Activated gamma-delta T cell (primary cell): ENCODE measurements around the gene GLUL.
"Not testable (repeated sequence)": the region's sequence is repeated elsewhere in the genome, so short reads cannot be mapped to it uniquely, and the experiment has no call there.

Source experiments
- DNase-seq: peaks from one replicate; lab custom pipeline; 2025; lab: John Stamatoyannopoulos, UW

Gene GLUL

DNA sequence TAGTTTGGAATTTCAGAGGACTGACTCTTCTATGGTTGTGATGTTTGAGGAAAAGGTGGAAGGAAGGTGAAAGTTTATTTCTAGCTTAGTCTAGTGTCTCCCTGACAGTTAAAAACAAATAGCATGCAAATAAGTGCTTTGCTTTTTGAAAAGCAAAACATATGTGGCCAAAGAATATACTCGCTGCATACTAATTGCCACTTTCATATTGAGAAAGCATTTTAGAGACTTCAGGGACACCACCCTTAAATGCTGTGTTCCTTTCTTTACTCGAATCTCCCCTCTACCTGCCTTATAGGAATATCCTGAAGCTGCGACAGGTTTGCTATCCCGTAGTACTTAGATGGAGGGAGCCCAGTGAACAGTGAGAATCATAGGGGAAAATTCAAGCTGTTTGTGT is 23.2 kb downstream of the GLUL start:
- no peak for DNase-seq

DNA sequence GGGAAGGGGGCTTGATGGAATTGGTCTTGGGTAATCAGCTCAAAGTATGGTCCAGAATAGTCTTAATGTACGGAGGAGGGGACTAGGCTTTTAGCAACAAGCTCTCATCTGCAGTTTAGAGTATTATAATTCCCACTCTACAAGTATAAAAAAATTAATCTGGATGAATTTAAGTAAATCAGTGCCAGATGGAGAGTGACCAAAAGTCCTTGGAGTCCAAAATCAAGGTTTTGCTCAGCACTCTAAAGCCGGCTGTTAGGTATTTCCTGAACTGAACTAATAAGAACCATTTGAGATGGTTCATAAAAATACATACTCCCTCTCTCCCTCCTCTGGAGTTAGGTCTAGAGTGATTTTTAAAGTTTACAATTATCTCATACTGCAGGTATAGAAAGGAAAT is 23.7 kb downstream of the GLUL start:
- no peak for DNase-seq

DNA sequence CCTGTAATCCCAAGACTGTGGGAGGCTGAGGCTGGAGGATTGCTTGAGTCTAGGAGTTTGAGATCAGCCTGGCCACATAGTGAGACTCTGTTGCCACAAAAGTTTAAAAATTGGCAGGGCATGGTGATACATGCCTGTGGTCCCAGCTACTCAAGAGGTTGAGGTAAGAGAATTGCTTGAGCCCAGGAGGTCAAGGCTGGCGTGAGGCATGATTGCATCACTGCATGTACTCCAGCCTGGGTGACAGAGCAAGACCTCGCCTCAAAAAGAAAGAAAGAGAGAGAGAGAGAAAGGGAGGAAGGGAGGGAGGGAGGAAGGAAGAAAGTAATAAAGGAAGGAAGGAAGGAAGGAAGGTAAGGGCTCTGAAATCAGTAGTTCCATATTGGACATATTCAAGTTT is 25.0 kb downstream of the GLUL start:
- DNase-seq = no peak

DNA sequence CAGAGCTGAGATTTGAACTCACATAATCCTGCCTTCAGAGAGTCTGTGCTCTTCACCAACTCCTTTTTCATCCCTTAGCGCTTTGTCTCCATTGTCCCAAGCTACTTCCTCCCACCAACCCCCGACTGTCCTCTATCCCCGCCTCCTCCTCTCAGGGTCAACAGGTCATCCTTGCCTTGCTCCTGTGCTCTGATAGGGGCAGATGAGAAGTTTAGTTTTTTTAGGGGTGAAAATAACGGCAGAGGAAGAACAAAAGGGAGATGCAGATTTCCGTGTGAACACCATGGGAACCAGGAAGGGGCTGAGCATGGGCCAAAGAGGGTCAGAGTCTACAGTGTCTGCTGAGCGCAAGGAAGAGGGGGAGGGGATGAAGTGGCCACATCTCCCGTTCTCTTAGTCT is 31.9 kb downstream of the GLUL start:
- no peak for DNase-seq

DNA sequence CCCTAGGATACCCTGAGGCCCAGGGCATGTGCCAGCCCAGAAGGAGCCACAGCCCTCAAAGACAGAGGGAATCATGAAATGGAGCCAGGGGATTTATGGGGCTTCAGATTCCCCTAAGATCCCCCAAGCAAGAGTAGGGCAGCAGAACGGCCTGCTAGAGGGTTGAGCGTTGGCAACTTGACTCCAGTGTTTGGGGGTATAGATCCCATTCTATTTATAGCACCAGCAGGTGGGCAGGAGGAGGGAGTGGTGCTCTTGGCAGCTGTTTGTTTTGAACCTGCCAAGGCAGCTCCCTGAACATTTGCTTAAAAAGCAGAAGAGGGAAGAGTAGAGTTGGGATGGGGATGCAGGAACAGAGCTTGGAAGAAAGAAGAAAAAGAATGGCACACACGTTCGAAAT is 33.7 kb downstream of the GLUL start:
- DNase-seq = no peak

DNA sequence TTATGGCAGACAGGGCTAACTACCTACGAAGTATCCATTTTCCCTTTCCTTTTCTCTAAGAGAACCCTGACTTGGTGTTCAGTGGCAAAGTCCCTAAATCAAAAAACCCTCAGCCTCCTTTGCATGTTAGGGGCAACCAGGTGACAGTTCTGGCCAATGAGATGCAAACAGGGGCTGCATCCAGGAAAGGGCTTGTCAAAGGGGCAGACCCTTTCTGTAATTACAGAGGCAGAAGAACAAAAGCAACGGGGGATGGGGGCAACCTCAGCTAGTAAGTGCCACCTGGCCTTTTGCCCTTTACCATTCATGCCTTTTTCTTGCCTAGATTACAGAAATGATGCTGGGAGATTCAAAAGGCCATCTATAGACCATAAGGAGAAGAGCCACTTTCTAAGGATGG is 34.4 kb downstream of the GLUL start:
- DNase-seq = no peak

DNA sequence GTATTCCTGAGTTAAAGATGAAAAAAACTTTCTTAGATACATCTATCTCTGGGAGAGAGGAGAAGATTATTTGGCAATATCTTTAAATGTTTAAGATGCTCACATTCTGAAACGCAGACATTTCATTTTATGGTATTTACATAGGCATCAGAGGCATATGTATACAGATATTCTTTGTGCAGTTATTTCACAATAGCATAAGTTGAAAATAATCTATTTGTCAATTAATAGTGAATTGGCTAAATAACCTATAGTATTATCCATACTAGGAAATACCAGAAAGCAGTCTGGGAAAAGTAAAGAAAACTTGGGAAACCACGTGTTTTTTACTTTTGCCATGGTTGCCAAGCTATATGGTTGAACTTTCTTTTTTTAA is 35.9 kb downstream of the GLUL start:
- no peak for DNase-seq

DNA sequence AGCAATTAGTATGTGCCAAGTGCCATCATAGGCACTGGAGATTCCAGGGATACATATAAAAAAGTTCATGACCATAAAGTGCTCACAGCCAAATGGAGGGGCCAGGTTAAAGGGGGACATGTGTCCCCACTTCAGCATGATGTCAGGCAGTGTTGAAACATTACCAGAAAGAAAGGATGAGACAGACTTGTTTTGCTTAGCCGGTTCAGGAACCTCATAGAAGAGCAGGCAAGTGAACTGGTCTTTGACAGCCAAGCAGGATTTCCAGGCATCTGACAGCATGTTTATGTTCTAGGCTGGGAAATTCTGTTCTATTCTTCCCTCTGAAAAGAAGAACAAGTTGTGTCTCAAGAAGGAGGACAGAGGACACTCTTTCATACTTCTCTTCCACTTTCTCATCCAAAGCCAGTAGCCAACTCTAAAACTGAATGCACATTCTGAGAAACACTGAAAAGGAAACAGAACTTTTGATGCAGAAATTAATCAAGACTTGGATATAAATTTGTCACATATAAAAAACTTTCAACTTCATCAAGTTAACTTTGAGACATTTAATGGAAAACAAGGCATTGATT is 39.7 kb downstream of the GLUL start:
- DNase-seq = no peak

DNA sequence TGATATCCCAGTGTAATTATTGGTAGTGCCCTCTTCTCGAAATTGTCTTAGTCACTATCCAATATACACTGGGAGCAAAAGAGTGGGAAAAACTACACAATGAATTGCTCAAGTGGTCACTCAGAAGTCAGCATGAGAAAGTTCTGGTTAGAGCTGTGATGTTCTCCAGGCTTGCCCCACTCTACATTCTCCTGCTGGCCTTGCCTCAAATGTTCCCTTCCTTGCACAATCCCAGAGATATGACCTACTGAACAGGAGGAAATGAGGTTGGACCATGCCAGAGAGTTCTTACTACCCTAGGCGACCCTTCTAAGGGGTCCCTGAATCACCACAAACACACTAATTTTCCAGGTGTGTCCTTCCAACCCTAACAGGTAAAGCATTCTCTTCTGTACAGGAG is 40.8 kb downstream of the GLUL start:
- DNase-seq = no peak

DNA sequence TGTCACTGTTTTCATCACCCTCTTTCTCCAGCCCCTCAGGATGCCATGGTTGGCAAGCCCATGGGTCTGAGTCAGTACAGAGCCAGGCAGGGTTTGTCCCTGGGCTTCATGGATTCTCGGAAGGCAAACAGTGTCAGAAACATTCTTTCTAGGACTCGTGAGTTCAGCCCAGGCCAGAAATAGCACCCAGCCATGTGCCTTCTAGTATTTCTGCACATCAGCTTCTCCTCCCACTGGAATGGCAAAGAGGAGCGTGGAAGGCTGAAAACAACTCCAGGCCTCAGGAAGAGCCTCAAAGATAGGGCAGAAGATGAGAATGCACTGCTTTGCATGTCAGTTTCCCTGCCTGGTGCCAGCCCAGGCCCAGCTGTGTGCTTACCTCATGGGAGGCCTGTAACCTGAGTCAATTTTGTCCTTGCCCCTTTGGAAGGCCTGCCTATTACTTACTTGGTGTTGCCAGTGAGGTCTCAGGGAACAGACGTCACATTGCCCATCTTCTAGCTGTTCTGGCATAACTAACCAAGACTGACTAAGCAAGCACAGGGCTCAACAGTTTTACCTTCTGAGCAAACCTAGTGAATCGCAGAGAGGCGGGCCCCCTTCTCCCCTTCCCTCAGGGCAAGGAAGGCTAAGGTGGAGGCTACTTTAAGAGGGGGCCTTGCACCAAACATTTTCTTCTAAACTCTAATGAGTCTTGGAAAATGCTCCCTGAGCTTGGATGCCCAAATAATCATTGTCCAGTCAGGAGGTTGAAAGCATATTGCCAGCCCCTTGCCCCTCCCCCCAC is 42.4 kb downstream of the GLUL start:
- no peak for DNase-seq

DNA sequence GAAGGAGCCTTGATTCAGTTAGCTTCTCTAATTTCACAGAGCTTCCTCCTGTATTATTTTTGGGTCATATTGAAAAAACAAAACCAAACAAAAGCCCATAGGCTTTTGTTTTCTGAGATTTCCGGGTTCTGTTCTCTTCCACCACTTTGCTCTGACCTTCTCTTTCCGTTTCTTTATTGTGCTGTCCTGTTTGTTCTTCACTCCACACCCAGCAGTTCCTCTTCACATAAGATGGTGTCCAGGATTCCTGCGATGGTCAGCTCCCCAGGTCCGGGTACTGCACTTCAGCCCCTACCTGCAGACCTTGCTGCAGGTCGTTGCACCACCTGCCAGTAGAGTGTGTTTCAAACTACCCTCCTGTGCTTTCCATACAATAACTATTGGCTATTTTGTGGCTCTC is 44.6 kb downstream of the GLUL start:
- no peak for DNase-seq

DNA sequence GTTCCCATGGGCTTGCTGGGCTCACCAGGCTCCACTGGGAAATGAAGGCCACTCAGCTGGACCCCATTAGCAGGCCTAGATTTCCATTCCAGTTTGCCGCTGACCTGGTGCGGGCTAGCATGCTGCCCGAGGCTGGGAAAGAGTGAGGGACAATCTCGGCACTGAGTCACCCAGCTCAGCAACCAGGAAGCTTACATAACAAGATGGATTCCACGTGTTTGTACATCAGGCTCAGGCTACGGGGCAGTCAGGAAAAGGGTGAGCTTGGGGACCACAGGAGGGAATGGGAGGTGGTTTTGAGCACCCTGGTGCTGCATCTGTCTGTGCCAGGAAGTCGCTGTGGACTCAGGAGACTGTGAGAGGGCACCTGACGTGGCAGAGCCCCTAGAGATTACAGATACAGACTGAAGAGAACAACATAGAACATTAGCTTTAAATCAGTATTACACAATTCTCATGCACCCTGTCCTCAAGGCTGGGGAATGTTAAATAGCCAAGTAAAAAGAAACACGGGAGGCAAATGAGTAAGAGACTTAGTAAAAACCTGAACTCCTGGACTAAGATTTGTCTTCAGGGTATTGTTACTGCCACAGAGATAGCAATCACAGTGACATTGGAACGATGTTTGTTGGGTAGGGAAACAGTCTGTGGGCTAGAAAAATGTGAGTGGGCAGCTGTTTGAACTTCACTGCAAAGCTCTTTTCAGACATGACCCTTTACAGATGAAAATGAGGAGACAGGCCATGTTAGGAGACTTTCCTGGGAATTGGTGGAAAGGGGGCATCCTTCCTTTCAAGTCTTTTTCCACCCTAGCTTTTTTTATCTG is 51.1 kb downstream of the GLUL start:
- no peak for DNase-seq

DNA sequence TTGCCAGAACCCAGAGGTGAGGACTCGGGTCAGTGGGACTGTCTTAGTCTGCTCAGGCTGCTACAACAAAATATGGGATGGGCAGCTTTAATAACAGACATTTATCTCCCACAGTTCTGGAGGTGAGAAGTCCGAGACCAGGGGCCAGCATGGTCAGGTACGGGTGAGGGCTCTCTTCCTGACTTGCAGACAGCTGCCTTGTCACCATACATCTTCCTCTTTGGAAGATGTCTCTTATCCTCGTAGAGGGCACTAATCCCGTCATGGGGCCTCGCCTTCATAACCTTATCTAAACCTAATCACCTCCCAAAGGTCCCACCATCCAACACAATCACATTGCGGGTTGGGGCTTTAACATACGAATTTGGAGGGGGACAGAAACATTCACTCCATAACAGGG is 51.9 kb downstream of the GLUL start:
- DNase-seq = no peak

DNA sequence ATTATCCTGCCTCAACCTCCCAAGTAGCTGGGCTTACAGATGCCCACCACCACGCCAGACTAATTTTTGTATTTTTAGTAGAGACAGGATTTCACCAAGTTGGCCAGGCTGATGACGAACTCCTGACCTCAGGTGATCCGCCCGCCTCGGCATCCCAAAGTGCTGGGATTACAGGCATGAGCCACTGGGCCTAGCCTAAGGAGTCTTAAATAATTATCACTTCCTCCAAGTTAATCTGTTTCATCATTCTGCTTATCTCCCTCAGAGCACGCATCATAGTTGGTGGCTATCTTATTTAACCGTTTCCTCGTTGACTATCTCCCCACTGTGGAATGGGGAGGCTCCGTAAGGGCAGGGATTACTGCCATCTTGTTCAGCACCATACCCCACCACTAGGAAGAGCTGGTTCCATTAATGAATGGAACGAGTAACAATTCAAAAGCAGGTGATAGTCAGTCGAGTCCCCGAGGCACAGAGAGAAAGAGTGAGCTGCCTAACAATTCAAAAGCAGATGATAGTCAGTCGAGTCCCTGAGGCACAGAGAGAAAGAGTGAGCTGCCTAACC is 52.7 kb downstream of the GLUL start:
- no peak for DNase-seq

DNA sequence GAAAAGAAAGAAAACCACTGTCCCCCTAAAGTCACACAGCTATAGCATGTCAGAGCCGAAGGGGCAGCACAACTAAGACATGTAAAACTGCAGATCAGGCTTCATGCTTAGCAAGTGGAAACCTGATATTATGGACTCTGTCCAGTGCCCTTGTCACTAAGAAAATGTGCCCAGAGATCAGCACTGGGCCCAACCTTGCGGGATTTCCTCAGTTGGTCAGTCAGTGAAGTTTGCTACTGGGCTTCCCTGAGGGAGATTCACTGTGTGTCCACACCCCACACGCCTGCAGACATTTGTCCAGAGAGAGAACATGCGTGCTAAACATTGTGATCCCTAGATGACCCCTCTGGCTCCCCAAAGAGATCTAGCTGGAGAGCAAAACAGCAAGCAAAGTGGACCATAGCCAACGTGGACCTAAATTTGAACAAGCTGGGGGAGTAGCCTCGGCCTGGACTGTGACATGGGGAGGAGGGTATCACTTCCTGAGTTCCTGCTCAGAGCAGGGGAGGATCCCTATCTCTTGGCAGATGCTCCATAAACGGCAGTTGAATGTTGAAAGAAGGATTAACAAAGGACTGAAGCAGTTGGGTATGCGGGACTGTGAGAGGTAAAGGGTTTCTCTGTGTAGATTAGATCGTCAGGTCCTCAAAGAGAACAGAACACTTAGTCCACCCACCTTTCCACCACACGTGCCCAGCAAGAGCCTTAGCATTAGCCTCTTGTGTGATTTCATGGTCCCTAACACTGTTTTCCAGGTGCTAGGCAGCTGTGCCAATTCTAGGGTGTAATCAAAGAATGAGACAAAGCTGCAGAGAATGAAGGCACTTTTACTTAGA is 53.6 kb downstream of the GLUL start:
- no peak for DNase-seq

DNA sequence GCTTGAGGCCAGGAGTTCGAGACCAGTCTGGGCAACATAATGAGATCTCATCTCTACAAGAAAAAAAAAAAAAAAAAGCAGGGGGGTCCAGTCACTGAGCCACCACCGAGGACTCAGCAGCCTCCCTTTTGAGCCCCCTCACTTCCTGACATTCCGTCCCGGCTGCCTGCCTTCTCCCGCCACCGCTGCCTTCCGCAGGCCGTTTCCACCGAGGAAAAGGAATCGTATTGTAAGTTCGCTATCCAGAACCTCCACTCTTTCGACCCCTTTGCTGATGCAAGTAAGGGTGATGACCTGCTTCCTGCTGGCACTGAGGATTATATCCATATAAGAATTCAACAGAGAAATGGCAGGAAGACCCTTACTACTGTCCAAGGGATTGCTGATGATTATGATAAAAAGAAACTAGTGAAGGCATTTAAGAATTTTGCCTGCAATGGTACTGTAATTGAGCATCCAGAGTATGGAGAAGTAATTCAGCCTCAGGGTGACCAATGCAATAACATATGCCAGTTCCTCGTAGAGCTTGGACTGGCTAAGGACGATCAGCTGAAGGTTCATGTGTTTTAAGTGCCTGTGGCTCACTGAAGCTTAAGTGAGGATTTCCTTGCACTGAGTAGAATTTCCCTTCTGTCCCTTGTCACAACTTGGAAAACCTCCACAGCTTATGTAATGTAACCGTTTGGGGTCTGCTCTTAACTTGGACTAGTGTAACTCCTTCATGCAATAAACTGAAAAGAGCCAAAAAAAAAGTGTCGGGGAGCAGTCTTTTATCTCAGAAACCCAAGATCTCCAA is 55.6 kb downstream of the GLUL start:
- no peak for DNase-seq

DNA sequence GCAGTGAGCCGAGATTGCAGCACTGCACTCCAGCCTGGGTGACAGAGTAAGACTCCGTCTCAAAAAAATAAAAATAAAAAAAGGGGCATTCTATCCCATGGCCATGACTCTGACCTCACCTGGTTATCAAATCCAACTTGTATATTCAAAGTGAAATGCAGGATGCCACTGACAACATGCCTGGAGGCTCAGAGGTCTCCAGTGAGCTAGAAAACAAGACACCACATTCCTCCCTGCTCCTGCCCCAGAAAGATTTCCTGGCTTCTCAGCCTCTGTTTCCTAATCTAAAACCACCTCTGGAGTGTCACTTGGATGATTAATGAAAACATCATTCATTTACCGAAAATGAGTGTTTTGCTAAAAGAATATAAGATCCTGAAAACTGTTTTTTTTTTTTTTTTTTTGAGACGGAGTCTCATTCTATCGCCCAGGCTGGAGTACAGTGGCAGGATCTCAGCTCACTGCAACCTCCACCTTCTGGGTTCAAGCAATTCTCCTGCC is 58.5 kb downstream of the GLUL start:
- not testable (repeated sequence) for DNase-seq

DNA sequence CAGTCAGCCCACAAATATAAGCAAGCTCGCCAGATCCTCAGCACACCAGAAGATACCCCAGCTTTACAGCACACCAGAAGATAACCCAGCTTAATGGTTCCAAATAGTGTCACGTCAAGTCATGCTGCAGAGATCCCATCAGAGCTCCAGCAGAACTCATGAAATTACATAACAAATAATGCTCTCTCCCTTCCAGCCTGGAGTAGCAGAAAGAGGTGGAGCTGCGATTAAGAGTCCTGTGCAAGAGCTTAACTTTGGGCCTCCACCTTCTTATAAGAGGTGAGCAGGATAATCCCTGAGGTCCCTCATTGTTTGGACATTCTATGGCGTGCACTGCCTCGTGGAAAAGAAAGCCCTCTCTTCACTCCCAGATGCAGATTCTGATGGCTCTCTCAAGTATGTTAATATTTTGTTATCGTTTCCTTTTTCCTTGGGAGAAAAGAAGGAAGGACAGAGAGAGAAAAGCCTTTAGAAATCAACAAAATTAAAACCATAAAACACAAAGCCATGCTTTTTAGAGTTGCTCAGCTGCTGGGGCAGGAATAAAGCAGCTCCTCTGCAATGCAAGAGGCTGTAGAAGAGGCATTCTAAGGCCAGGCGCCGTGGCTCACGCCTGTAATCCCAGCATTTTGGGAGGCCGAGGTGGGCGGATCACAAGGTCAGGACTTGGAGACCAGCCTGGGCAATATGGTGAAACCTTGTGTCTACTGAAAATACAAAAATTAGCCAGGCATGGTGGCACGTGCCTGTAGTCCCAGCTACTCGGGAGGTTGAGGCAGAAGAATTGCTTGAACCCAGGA is 59.1 kb downstream of the GLUL start:
- DNase-seq = no peak
